ENCODE results near the gene SNX8. TPM values are rescaled to one million over a fixed set of nuclear protein-coding genes. Genes with fewer than 3 reads are reported as not detected.

The SNX8 gene
- total and polyA plus RNA-seq, 2 of the 4 experiments (the other 2 are of a cell fraction): 7.7 to 55.9 TPM

GRCh38 chr7:2359610-2360009 is 45.4 kb upstream of the SNX8 start:
- ATAC-seq (ENCODE audit: low read depth): no peak
- Histone ChIP-seq H3K14ac (replicated peaks; ENCODE audit: low read depth, low read length) (no peak overlapping the region), H3K79me1 (ENCODE audit: low read depth in 1 of 2, low read length in 2 of 2) (peaks cover 15 to 56% of the 10 kb centered on the region in 2 experiments), H3K9ac (ENCODE audit: low read depth, low read length) (no peak overlapping the region), H2BK20ac (ENCODE audit: low read depth, low read length) (no peak overlapping the region), H2BK5ac (ENCODE audit: low read depth, low read length, poor library complexity, severe bottlenecking) (no peak overlapping the region), H2AFZ (replicated peaks; ENCODE audit: low read length, poor library complexity) (no peak overlapping the region), H2AK5ac (ENCODE audit: low read depth, low read length) (no peak overlapping the region), H2BK15ac (ENCODE audit: low read depth, low read length) (no peak overlapping the region), H4K20me1 (ENCODE audit: insufficient read depth, low read length) (peaks cover 75% of the 10 kb centered on the region), H3K4ac (ENCODE audit: low read depth, low read length) (no peak overlapping the region), H3K36me3 (ENCODE audit: control insufficient read depth, insufficient read depth, low read length) (peaks cover 37% of the 10 kb centered on the region), H3K9me3 (ENCODE audit: control insufficient read depth, insufficient read depth, low read length) (no peaks in the 10 kb centered on the region), H3K23ac (ENCODE audit: low read depth, low read length) (peak overlapping the region; percentile 45; the same call in 1 of the 2 replicates), H4K5ac (ENCODE audit: low read depth, low read length) (no peak overlapping the region), H3K4me3 (ENCODE audit: insufficient read depth, low read depth, low read length) (no peak overlapping the region), H3K4me1 (ENCODE audit: control insufficient read depth, insufficient read depth, low read length) (peaks cover 6% of the 10 kb centered on the region; the same call in 1 of the 2 replicates), H3K56ac (ENCODE audit: extremely low read depth, insufficient read depth, low read length) (no peak overlapping the region), H3K9me1 (ENCODE audit: insufficient read depth, low read length) (peaks cover 8% of the 10 kb centered on the region), H4K91ac (ENCODE audit: insufficient read depth, low read depth, low read length) (no peak overlapping the region), H2AK9ac (replicated peaks; ENCODE audit: low read depth, low read length, poor library complexity) (no peak overlapping the region), H2BK120ac (ENCODE audit: low read depth, low read length) (no peak overlapping the region), H3K27me3 (ENCODE audit: control insufficient read depth, insufficient read depth, low read length) (no peaks in the 10 kb centered on the region), H3K27ac (ENCODE audit: insufficient read depth, low read length) (no peak overlapping the region), H4K8ac (ENCODE audit: low read depth in 2 of 2, low read length in 2 of 2) (no peak overlapping the region), H3K4me2 (ENCODE audit: low read depth, low read length) (peak overlapping the region; percentile 13; the same call in 1 of the 2 replicates), H3K18ac (ENCODE audit: low read depth, low read length) (no peak overlapping the region)
- intact Hi-C loops (cut with micrococcal nuclease): no loop called here
- 100% methylated on average over 1 of the region's 11 CpGs; no CpG with 5 or more reads in 1 of the 2 experiments for WGBS, 2 experiments (ENCODE audit: extremely low coverage in 2 of 2, insufficient read length in 1 of 2)
- TF ChIP-seq RAD21 (IDR thresholded peaks at IDR 0.05; ENCODE audit: low read length) (no peak), CEBPB (IDR thresholded peaks at IDR 0.05; ENCODE audit: low read depth, low read length) (no peak), FOS (IDR thresholded peaks at IDR 0.05; ENCODE audit: low read depth, low read length) (no peak), USF2 (IDR thresholded peaks at IDR 0.05; ENCODE audit: low read depth, low read length) (no peak), BHLHE40 (IDR thresholded peaks at IDR 0.05; ENCODE audit: low read depth, low read length) (no peak), MAFK (IDR thresholded peaks at IDR 0.05; ENCODE audit: low read depth, low read length) (no peak), CHD1 (IDR thresholded peaks at IDR 0.05; ENCODE audit: low read depth, low read length) (no peak), MXI1 (IDR thresholded peaks at IDR 0.05; ENCODE audit: borderline replicate concordance, low read depth, low read length) (no peak), NFE2L2 (IDR thresholded peaks at IDR 0.05; ENCODE audit: low read depth, low read length) (no peak), SMC3 (IDR thresholded peaks at IDR 0.05; ENCODE audit: low read depth, low read length) (no peak), POLR2A (IDR thresholded peaks at IDR 0.05; ENCODE audit: low read depth, low read length) (no peak), RFX5 (IDR thresholded peaks at IDR 0.05; ENCODE audit: low read depth, low read length) (no peak), RCOR1 (IDR thresholded peaks at IDR 0.05; ENCODE audit: insufficient replicate concordance, low read length) (no peak), MAZ (IDR thresholded peaks at IDR 0.05; ENCODE audit: borderline replicate concordance, low read depth, low read length) (no peak)
- TF ChIP-seq, protein P1, sequence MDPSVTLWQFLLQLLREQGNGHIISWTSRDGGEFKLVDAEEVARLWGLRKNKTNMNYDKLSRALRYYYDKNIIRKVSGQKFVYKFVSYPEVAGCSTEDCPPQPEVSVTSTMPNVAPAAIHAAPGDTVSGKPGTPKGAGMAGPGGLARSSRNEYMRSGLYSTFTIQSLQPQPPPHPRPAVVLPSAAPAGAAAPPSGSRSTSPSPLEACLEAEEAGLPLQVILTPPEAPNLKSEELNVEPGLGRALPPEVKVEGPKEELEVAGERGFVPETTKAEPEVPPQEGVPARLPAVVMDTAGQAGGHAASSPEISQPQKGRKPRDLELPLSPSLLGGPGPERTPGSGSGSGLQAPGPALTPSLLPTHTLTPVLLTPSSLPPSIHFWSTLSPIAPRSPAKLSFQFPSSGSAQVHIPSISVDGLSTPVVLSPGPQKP (IDR thresholded peaks at IDR 0.05; ENCODE audit: borderline replicate concordance, low read depth, low read length): no peak
- TF ChIP-seq, protein P2, sequence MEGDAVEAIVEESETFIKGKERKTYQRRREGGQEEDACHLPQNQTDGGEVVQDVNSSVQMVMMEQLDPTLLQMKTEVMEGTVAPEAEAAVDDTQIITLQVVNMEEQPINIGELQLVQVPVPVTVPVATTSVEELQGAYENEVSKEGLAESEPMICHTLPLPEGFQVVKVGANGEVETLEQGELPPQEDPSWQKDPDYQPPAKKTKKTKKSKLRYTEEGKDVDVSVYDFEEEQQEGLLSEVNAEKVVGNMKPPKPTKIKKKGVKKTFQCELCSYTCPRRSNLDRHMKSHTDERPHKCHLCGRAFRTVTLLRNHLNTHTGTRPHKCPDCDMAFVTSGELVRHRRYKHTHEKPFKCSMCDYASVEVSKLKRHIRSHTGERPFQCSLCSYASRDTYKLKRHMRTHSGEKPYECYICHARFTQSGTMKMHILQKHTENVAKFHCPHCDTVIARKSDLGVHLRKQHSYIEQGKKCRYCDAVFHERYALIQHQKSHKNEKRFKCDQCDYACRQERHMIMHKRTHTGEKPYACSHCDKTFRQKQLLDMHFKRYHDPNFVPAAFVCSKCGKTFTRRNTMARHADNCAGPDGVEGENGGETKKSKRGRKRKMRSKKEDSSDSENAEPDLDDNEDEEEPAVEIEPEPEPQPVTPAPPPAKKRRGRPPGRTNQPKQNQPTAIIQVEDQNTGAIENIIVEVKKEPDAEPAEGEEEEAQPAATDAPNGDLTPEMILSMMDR (conservative IDR thresholded peaks at IDR 0.05; ENCODE audit: low read depth, low read length): no peak
- dilution Hi-C loops (cut with HindIII; ENCODE audit: low sequenced_read_pairs, unreplicated experiment): no loop called here
- in situ Hi-C loops (cut with MboI; ENCODE audit: low sequenced_read_pairs): no loop called here
- no TSS peak for BruUV-seq (replicated peaks)
- CTCF ChIA-PET: no interaction called here
- POLR2A ChIA-PET (ENCODE audit: unreplicated experiment): interaction anchor here (0.6 kb wide), 1 partner anchor 17 kb away, joined by 5 read pairs; no protein-coding TSS in a partner anchor
- no peak for DNase-seq

Measured in IMR-90 (cell line).